Caco-2 (cell line): ENCODE results near the gene TDRD10. TPM values are rescaled to one million over a fixed set of nuclear protein-coding genes. Genes with fewer than 3 reads are reported as not detected.

ENCODE experiments used
- BruUV-seq: library from RNA; stranded (reverse); fragments of 400-500 nt; replicated peaks from 2 replicates; lab custom pipeline; 2021; lab: Mats Ljungman, UMichigan
- CTCF ChIA-PET: fragments of 300-600 bp; sonication (Branson Sonifier 250); formaldehyde crosslinking; loops from one replicate; lab custom pipeline; 2022; ENCODE audit warnings: antibody characterized with exemption; lab: Charles Lee
- POLR2A ChIA-PET: fragments of 300-600 bp; sonication (Branson Sonifier 250); formaldehyde crosslinking; loops from one replicate; lab custom pipeline; 2022; ENCODE audit warnings: antibody characterized with exemption; lab: Charles Lee
- DNase-seq, 2 experiments: peaks; one replicate each; pipeline versions ENCODE4 v3.0.0 to v3.0.0-alpha.2; 2020 to 2022
- H3K27me3 ChIP-seq: replicated peaks from 2 replicates; pipeline ENCODE4 v1.6.0; 2011; ENCODE audit warnings: low read length; ENCODE audit not compliant: control insufficient read depth, insufficient read depth
- H3K36me3 ChIP-seq: 2 replicates; pipeline ENCODE4 v1.5.1; 2011; ENCODE audit warnings: low read length; ENCODE audit not compliant: control insufficient read depth, insufficient read depth
- H3K4me1 ChIP-seq: fragments of 250-450 bp; sonication (Bioruptor Pico); 2 replicates; pipeline ENCODE4 v1.5.1; 2020; ENCODE audit warnings: mild to moderate bottlenecking
- H3K4me3 ChIP-seq: 2 replicates; pipeline ENCODE4 v1.5.1; 2011; ENCODE audit warnings: low read depth, mild to moderate bottlenecking, control low read depth, low read length
- H3K9me3 ChIP-seq: fragments of 250-450 bp; sonication (Bioruptor Pico); 2 replicates; pipeline ENCODE4 v1.5.1; 2020; ENCODE audit warnings: mild to moderate bottlenecking, moderate library complexity
- H3K27ac Mint-ChIP-seq: one replicate; pipeline ENCODE4 v1.8.0; 2022; ENCODE audit warnings: mixed read lengths; ENCODE audit not compliant: unreplicated experiment
- H3K27me3 Mint-ChIP-seq: one replicate; pipeline ENCODE4 v1.8.0; 2022; ENCODE audit warnings: mixed read lengths; ENCODE audit not compliant: insufficient read depth, unreplicated experiment
- H3K36me3 Mint-ChIP-seq: one replicate; pipeline ENCODE4 v1.8.0; 2022; ENCODE audit warnings: mild to moderate bottlenecking, mixed read lengths; ENCODE audit not compliant: insufficient read depth, unreplicated experiment
- H3K4me1 Mint-ChIP-seq: one replicate; pipeline ENCODE4 v1.8.0; 2022; ENCODE audit warnings: low read depth, mixed read lengths; ENCODE audit not compliant: unreplicated experiment
- H3K4me3 Mint-ChIP-seq: one replicate; pipeline ENCODE4 v1.8.0; 2022; ENCODE audit warnings: mild to moderate bottlenecking, moderate library complexity, mixed read lengths; ENCODE audit not compliant: unreplicated experiment
- H3K9me3 Mint-ChIP-seq: one replicate; pipeline ENCODE4 v1.8.0; 2022; ENCODE audit warnings: mixed read lengths; ENCODE audit not compliant: unreplicated experiment
- intact Hi-C: fragments of 100-400 bp; cut with micrococcal nuclease; formaldehyde crosslinking; loops from one replicate; pipeline ENCODE4 v1.10.0; 2022; ENCODE audit not compliant: unreplicated experiment
- total RNA-seq: library from RNA; stranded (reverse); gene quantifications from 2 replicates; pipeline ENCODE4 v1.2.3, GENCODE V29; 2022
- TF ChIP-seq, protein P1 (sequence below), 2 experiments: fragments of 200-600 bp in 1 of 2; IDR thresholded peaks; 1 replicate in 1 of 2; 2 replicates in 1 of 2; pipeline versions ENCODE4 v1.5.1 to v1.8.0; 2011 to 2022; ENCODE audit warnings: antibody characterized with exemption in 1 of 2, control low read depth in 1 of 2, inconsistent platforms in 1 of 2, low read depth in 1 of 2, low read length in 1 of 2, mild to moderate bottlenecking in 1 of 2, moderate library complexity in 1 of 2; ENCODE audit not compliant: insufficient read depth in 1 of 2, severe bottlenecking in 1 of 2, unreplicated experiment in 1 of 2

Gene TDRD10
- total RNA-seq, 1 experiment from 2014 or later = not detected

DNA sequence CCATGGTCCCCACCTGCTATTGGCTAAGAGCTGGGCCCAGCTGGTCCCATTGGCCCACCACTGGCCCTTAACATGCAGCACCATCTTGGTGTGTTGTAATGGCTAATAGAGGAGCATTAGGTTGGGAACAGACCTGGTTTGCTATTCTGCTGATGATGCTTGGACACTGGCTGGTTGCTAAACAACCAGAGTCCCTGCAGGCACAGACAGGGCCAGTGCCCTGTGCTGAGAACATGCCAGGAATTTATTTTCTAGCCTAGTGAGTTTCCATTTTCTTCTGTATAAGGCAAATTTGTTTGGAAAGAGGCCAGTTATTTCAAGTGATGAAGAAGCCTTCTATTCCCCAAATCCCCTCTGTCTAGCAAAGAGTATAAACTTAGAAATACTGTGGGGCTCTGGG is 42.9 kb upstream of the TDRD10 start:
- no peak for DNase-seq
- Mint-ChIP-seq H3K36me3 (no peaks in the 10 kb centered on the region), H3K9me3 (no peaks in the 10 kb centered on the region), H3K27ac (no peak overlapping the region), H3K4me3 (no peak overlapping the region), H3K4me1 (no peaks in the 10 kb centered on the region), H3K27me3 (no peaks in the 10 kb centered on the region)
- ChIA-PET POLR2A (no interaction called here), CTCF (no interaction called here)
- TF ChIP-seq, protein P1, sequence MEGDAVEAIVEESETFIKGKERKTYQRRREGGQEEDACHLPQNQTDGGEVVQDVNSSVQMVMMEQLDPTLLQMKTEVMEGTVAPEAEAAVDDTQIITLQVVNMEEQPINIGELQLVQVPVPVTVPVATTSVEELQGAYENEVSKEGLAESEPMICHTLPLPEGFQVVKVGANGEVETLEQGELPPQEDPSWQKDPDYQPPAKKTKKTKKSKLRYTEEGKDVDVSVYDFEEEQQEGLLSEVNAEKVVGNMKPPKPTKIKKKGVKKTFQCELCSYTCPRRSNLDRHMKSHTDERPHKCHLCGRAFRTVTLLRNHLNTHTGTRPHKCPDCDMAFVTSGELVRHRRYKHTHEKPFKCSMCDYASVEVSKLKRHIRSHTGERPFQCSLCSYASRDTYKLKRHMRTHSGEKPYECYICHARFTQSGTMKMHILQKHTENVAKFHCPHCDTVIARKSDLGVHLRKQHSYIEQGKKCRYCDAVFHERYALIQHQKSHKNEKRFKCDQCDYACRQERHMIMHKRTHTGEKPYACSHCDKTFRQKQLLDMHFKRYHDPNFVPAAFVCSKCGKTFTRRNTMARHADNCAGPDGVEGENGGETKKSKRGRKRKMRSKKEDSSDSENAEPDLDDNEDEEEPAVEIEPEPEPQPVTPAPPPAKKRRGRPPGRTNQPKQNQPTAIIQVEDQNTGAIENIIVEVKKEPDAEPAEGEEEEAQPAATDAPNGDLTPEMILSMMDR (IDR thresholded peaks at IDR 0.05; ENCODE audit: insufficient read depth in 1 of 2, low read depth in 1 of 2, low read length in 1 of 2, severe bottlenecking in 1 of 2, unreplicated experiment in 1 of 2) = no peak
- no peaks in the 10 kb centered on the region for H3K36me3 ChIP-seq
- no peaks in the 10 kb centered on the region for H3K27me3 ChIP-seq
- intact Hi-C loops = no loop called here
- H3K4me3 ChIP-seq = no peak overlapping the region
- no peaks in the 10 kb centered on the region for H3K4me1 ChIP-seq
- no peaks in the 10 kb centered on the region for H3K9me3 ChIP-seq
- no TSS peak for BruUV-seq

GRCh38 chr1:154460695-154461260 is 41.2 kb upstream of the TDRD10 start:
- Mint-ChIP-seq H3K4me3 (no peak overlapping the region), H3K27ac (no peak overlapping the region), H3K4me1 (peaks cover under 1% of the 10 kb centered on the region), H3K36me3 (no peaks in the 10 kb centered on the region), H3K27me3 (no peaks in the 10 kb centered on the region), H3K9me3 (no peaks in the 10 kb centered on the region)
- intact Hi-C loops = no loop called here
- no peak for DNase-seq
- Histone ChIP-seq H3K4me1 (no peaks in the 10 kb centered on the region), H3K4me3 (no peak overlapping the region), H3K36me3 (no peaks in the 10 kb centered on the region), H3K9me3 (no peaks in the 10 kb centered on the region), H3K27me3 (no peaks in the 10 kb centered on the region)
- TF ChIP-seq, protein P1 (IDR thresholded peaks at IDR 0.05; ENCODE audit: insufficient read depth in 1 of 2, low read depth in 1 of 2, low read length in 1 of 2, severe bottlenecking in 1 of 2, unreplicated experiment in 1 of 2) = no peak
- POLR2A ChIA-PET = no interaction called here
- CTCF ChIA-PET = interaction anchor here (0.9 kb wide), 1 partner anchor 86 kb away, joined by 3 read pairs; no protein-coding TSS in a partner anchor
- BruUV-seq = no TSS peak

GRCh38 chr1:154463512-154463990 is 38.5 kb upstream of the TDRD10 start:
- Histone ChIP-seq H3K4me1 (no peaks in the 10 kb centered on the region), H3K9me3 (no peaks in the 10 kb centered on the region), H3K36me3 (no peaks in the 10 kb centered on the region), H3K27me3 (no peaks in the 10 kb centered on the region), H3K4me3 (no peak overlapping the region)
- TF ChIP-seq, protein P1 (IDR thresholded peaks at IDR 0.05; ENCODE audit: insufficient read depth in 1 of 2, low read depth in 1 of 2, low read length in 1 of 2, severe bottlenecking in 1 of 2, unreplicated experiment in 1 of 2) = no peak
- POLR2A ChIA-PET = no interaction called here
- CTCF ChIA-PET = no interaction called here
- H3K4me1 Mint-ChIP-seq = peaks cover 7% of the 10 kb centered on the region
- H3K27me3 Mint-ChIP-seq = no peaks in the 10 kb centered on the region
- DNase-seq = no peak
- H3K27ac Mint-ChIP-seq = peak overlapping the region; percentile 24
- H3K9me3 Mint-ChIP-seq = no peaks in the 10 kb centered on the region
- BruUV-seq = no TSS peak
- no peaks in the 10 kb centered on the region for H3K36me3 Mint-ChIP-seq
- intact Hi-C loops = no loop called here
- no peak overlapping the region for H3K4me3 Mint-ChIP-seq
